Left lung (tissue), 10 donors: Measurements from ENCODE around the gene CPAMD8. TPM values are rescaled to one million over a fixed set of nuclear protein-coding genes. Genes with fewer than 3 reads are reported as not detected.
A peak's percentile ranks its signal among the peaks of the same experiment; 100 is the strongest.

Experiments used
- ATAC-seq: fragments of 200-7000 bp; cut with Tn5 transposase; one replicate; pipeline ENCODE4 v1.9.1; 2020; ENCODE audit warnings: moderate library complexity
- DNase-seq, 4 donors: peaks; one replicate each; pipeline ENCODE4 v3.0.0-alpha.2; 2013 to 2020
- H3K27ac ChIP-seq, 2 donors: fragments of 200-600 bp; sonication (generic) in 1 of 2; one replicate each; pipeline versions ENCODE4 v1.5.0 to v1.8.0; 2020 to 2021
- H3K27me3 ChIP-seq, 2 donors: fragments of 200-600 bp; sonication (generic) in 1 of 2; one replicate each; pipeline versions ENCODE4 v1.5.0 to v1.8.0; 2020 to 2021
- H3K36me3 ChIP-seq, 2 donors: fragments of 200-600 bp; sonication (generic) in 1 of 2; one replicate each; pipeline versions ENCODE4 v1.5.0 to v1.8.0; 2020 to 2021
- H3K4me1 ChIP-seq, 2 donors: fragments of 200-600 bp; one replicate each; pipeline ENCODE4 v1.8.0; 2021
- H3K4me3 ChIP-seq, 2 donors: fragments of 200-600 bp; sonication (generic) in 1 of 2; one replicate each; pipeline versions ENCODE4 v1.5.0 to v1.8.0; 2020 to 2021; ENCODE audit warnings: mild to moderate bottlenecking in 1 of 2
- H3K9me3 ChIP-seq, 2 donors: fragments of 200-600 bp; sonication (generic) in 1 of 2; one replicate each; pipeline versions ENCODE4 v1.5.0 to v1.8.0; 2020 to 2021
- intact Hi-C, 2 donors: fragments of 100-400 bp; cut with DNase I; formaldehyde crosslinking; loops; one replicate each; pipeline versions ENCODE4 v1.11.2 to v1.14.2; 2022
- polyA plus RNA-seq, 6 donors: library from polyadenylated mRNA; unstranded; fragments of 120-200 nt; gene quantifications; one replicate each; pipeline ENCODE4 v1.2.1, GENCODE V29; 2013; ENCODE audit not compliant: insufficient read length in 6 of 6
- total RNA-seq, 2 donors: library from RNA; stranded (reverse); fragmentation: NEBNext Ultra II Directional; extraction: Animal tissue kit (Norgen Biotek cat#: 25700); gene quantifications; one replicate each; pipeline ENCODE4 v1.2.1, GENCODE V29; 2021
- TF ChIP-seq, protein P1 (sequence below), 2 donors: fragments of 200-600 bp; sonication (generic) in 1 of 2; IDR thresholded peaks; one replicate each; pipeline versions ENCODE4 v1.5.0 to v1.8.0; 2021; ENCODE audit warnings: antibody characterized with exemption in 2 of 2
- donor health status: DM: no; HTN: yes; CAD: no.
- donor health status: DM: no; HTN: no; CAD: no.

CPAMD8 gene
- total and polyA plus RNA-seq, 8 donors: 13.1 to 79.9 (median 64.8) TPM

DNA sequence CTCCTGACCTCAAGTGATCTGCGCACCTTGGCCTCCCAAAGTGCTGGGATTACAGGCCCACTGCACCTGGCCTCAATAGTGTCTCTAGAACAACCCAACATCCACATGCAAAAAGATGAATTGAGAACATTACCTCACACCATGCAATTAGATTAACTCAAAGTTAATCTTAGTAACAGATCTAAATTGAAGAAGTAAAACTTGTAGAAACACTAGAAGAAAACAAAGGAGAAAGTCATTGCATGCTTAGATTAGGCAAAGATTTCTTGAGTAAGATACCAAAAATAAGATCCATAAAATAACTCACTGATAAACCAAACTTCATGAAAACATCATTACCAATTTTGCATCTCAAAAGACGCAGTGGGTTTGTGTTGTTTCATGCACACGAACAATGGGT lies 2.8 kb downstream of the CPAMD8 start:
- Histone ChIP-seq H3K9me3 (peaks cover 0 to 14% of the 10 kb centered on the region in 2 donors), H3K4me1 (peaks cover 0 to 34% of the 10 kb centered on the region in 2 donors), H3K27ac (no peak overlapping the region), H3K27me3 (peaks cover 4 to 48% of the 10 kb centered on the region in 2 donors), H3K4me3 (no peak overlapping the region), H3K36me3 (no peaks in the 10 kb centered on the region)
- TF ChIP-seq, protein P1, sequence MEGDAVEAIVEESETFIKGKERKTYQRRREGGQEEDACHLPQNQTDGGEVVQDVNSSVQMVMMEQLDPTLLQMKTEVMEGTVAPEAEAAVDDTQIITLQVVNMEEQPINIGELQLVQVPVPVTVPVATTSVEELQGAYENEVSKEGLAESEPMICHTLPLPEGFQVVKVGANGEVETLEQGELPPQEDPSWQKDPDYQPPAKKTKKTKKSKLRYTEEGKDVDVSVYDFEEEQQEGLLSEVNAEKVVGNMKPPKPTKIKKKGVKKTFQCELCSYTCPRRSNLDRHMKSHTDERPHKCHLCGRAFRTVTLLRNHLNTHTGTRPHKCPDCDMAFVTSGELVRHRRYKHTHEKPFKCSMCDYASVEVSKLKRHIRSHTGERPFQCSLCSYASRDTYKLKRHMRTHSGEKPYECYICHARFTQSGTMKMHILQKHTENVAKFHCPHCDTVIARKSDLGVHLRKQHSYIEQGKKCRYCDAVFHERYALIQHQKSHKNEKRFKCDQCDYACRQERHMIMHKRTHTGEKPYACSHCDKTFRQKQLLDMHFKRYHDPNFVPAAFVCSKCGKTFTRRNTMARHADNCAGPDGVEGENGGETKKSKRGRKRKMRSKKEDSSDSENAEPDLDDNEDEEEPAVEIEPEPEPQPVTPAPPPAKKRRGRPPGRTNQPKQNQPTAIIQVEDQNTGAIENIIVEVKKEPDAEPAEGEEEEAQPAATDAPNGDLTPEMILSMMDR (IDR thresholded peaks at IDR 0.05): no peak
- no peak for DNase-seq
- no peak for ATAC-seq
- intact Hi-C loops: no loop called here

DNA sequence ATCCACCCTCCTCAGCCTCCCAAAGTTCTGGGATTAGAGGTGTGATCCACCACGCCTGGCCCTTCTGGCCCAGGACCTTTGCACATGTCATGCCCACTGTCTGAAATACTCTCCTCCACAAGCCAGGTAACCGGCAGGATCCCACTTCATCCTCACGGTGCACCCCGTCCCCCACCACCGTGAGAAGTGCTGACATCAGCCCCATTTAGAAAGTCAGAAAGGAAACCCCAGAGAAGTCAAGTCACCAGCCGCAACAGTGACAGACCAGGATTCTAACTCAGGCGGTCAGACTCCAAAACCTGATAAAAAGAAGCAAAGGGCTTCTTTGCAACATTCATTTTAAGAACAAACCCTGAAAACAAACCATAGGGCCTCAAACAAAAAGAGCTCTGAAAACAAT lies 3.9 kb downstream of the CPAMD8 start:
- H3K9me3 ChIP-seq: peaks cover 0 to 14% of the 10 kb centered on the region in 2 donors
- ATAC-seq (no peak), DNase-seq (no peak)
- H3K27ac ChIP-seq: peak overlapping the region in 1 of 2 donors; percentile 74
- H3K27me3 ChIP-seq: peaks cover 4 to 38% of the 10 kb centered on the region in 2 donors
- no peaks in the 10 kb centered on the region for H3K36me3 ChIP-seq
- TF ChIP-seq, protein P1 (IDR thresholded peaks at IDR 0.05): no peak
- intact Hi-C loops: no loop called here
- H3K4me3 ChIP-seq: no peak overlapping the region
- H3K4me1 ChIP-seq: peaks cover 0 to 34% of the 10 kb centered on the region in 2 donors

DNA sequence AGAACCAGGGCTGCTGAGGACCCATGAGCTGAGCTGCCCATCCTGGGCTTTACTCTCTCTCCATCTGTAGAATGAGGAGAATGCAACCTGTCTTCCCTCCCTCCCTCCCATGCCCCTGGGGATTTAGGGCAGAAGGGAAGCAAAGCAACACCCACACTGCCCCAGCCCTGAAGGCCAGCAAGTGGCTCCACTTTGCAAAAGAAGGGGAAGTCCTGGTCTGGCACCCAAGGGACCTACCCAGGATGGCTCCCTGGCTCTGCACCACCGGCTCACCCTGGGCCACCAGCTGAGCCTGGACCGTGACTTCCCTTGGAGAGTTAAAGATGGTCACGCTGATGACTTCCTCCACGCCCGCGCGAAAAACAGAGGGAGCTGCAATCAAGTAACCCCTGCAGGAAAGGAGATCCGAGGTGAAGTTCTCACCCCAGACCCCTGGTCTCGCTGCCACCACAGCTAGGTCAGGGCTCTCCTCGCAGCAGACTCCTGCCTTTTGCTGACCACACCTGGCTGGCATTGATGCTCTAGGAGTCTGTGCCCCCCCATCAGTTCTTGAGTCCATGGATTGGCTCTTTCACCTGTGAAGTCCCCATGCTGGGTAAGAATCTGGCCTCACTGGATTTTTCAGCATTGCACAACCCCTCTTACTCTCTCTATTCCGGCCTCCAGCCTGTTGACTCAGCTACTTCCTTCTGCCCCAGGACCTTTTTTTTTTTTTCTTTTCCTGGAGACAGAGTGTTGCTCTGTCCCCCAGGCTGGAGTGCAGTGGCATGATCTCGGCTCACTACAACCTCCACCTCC lies 4.6 kb downstream of the CPAMD8 start:
- H3K27ac ChIP-seq: peak overlapping the region; percentile 33 to 74
- no peaks in the 10 kb centered on the region for H3K36me3 ChIP-seq
- DNase-seq (peak in 3 of 4 donors; percentile 26 to 74 (median 62)), ATAC-seq (peak; percentile 83)
- H3K9me3 ChIP-seq: peaks cover 0 to 14% of the 10 kb centered on the region in 2 donors
- H3K4me1 ChIP-seq: peaks cover 0 to 34% of the 10 kb centered on the region in 2 donors
- H3K27me3 ChIP-seq: peaks cover 4 to 30% of the 10 kb centered on the region in 2 donors
- TF ChIP-seq, protein P1 (IDR thresholded peaks at IDR 0.05): no peak
- no peak overlapping the region for H3K4me3 ChIP-seq
- intact Hi-C loops: no loop called here

DNA sequence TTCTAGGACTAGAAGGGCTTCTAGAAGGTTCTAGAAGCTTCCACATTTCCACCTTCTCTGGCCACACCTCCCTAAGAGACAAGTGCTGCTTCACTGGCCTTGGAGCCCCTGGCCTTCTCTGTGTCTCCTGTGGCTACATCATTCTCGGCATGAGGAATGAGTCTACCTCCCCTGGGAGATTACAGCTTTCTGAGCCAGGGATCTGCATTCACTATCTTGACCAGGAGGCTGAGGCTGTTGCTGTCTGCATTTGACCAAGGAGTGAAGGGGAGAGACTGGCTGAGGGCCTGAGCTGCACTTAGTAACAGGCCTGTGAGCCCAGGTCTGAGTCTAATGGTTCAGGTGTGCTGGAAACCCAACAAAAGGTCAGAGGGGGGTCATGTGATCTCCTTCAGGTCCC lies 5.3 kb downstream of the CPAMD8 start:
- Histone ChIP-seq H3K27ac (peak overlapping the region; percentile 33 to 74), H3K27me3 (peaks cover 4 to 24% of the 10 kb centered on the region in 2 donors)

DNA sequence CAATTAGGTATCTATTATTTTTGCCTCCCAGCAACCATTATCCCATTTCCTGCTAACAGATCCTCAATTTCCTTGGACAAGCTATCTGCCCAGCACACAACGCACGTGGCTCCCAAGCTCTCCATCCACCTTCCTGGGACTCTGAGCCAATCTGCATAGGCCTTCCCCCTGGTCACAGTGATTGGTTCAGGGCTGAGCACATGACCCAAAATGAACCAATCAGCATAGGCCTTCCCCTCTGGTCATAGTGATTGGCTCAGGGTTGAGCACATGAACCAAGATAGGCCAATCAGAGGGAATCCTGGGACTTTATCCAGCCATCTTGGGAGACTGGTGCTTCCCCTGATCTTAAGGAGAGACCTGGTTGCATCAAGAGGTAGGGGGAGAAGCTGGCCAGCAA lies 5.8 kb downstream of the CPAMD8 start:
- ATAC-seq: no peak

More for the DNA sequence above, 5.3 kb downstream of the CPAMD8 start:
- no peaks in the 10 kb centered on the region for H3K36me3 ChIP-seq
- no peak for ATAC-seq
- H3K4me1 ChIP-seq: peaks cover 0 to 33% of the 10 kb centered on the region in 2 donors
- intact Hi-C loops: no loop called here
- peaks cover 0 to 14% of the 10 kb centered on the region in 2 donors for H3K9me3 ChIP-seq
- H3K4me3 ChIP-seq: no peak overlapping the region
- TF ChIP-seq, protein P1 (IDR thresholded peaks at IDR 0.05): no peak
- DNase-seq: no peak

More for the DNA sequence above, 5.8 kb downstream of the CPAMD8 start:
- intact Hi-C loops: no loop called here
- Histone ChIP-seq H3K4me3 (no peak overlapping the region), H3K27me3 (peaks cover 4 to 19% of the 10 kb centered on the region in 2 donors), H3K36me3 (no peaks in the 10 kb centered on the region), H3K27ac (peak overlapping the region; percentile 33 to 74), H3K9me3 (peaks cover 0 to 14% of the 10 kb centered on the region in 2 donors), H3K4me1 (peaks cover 0 to 28% of the 10 kb centered on the region in 2 donors)
- TF ChIP-seq, protein P1 (IDR thresholded peaks at IDR 0.05): no peak
- no peak for DNase-seq
